ENCODE results near the gene SAFB. TPM values are rescaled to one million over a fixed set of nuclear protein-coding genes. Genes with fewer than 3 reads are reported as not detected.
A peak's percentile ranks its signal among the peaks of the same experiment; 100 is the strongest.

Gene SAFB
- 110 TPM for polyA plus RNA-seq

GRCh38 chr19:5622465-5623396 lies at the start of gene SAFB, which contains the start of gene SAFB2:
Gene SAFB, plus strand, starts transcription at chr19:5623083. Its CDS starts 123 bp downstream, at chr19:5623206.
Gene SAFB2, minus strand, starts transcription at chr19:5622776. Its CDS starts 61 bp downstream, at chr19:5622715.
- peak within 1 kb of the TSS; percentile 98 to 100 (median 100) for H3K4me3 Mint-ChIP-seq
- H3K27ac Mint-ChIP-seq, result peak within 1 kb of the TSS; percentile 99 to 100 (median 99)
- no peaks in the 10 kb centered on the region for H3K9me3 Mint-ChIP-seq
- no peaks in the 10 kb centered on the region for H3K27me3 Mint-ChIP-seq
- peaks cover 5% of the 10 kb centered on the region for H3K36me3 Mint-ChIP-seq
- peaks cover 45 to 52% (median 52%) of the 10 kb centered on the region in 3 donors for H3K4me1 Mint-ChIP-seq

- Mint-ChIP-seq H3K27ac (no peak overlapping the region), H3K36me3 (peaks cover 5% of the 10 kb centered on the region), H3K4me1 (peaks cover 3 to 4% (median 3%) of the 10 kb centered on the region in 3 donors), H3K4me3 (no peak overlapping the region), H3K9me3 (peaks cover 0 to 3% (median 0%) of the 10 kb centered on the region in 3 donors), H3K27me3 (no peaks in the 10 kb centered on the region)
These were observed 47.3 kb upstream of the SAFB start for GRCh38 chr19:5575590-5575989.

- Mint-ChIP-seq H3K27ac (no peak overlapping the region), H3K36me3 (no peaks in the 10 kb centered on the region), H3K9me3 (no peaks in the 10 kb centered on the region), H3K27me3 (no peaks in the 10 kb centered on the region), H3K4me1 (peaks cover 3 to 4% (median 3%) of the 10 kb centered on the region in 3 donors), H3K4me3 (no peak overlapping the region)
These were observed 44.6 kb upstream of the SAFB start for GRCh38 chr19:5578097-5578846.

- Mint-ChIP-seq H3K4me1 (peaks cover 3 to 4% (median 3%) of the 10 kb centered on the region in 3 donors), H3K27me3 (no peaks in the 10 kb centered on the region), H3K4me3 (no peak overlapping the region), H3K27ac (no peak overlapping the region), H3K36me3 (no peaks in the 10 kb centered on the region), H3K9me3 (no peaks in the 10 kb centered on the region)
These were observed 43.6 kb upstream of the SAFB start for GRCh38 chr19:5579286-5579685.

GRCh38 chr19:5579697-5580096 lies 43.2 kb upstream of the SAFB start:
- H3K27me3 Mint-ChIP-seq, result no peaks in the 10 kb centered on the region
- peaks cover 3 to 4% (median 3%) of the 10 kb centered on the region in 3 donors for H3K4me1 Mint-ChIP-seq
- no peaks in the 10 kb centered on the region for H3K36me3 Mint-ChIP-seq
- no peaks in the 10 kb centered on the region for H3K9me3 Mint-ChIP-seq
- no peak overlapping the region for H3K4me3 Mint-ChIP-seq
- no peak overlapping the region for H3K27ac Mint-ChIP-seq

- no peak overlapping the region for H3K27ac Mint-ChIP-seq
- H3K4me1 Mint-ChIP-seq, result peaks cover 3 to 4% (median 3%) of the 10 kb centered on the region in 3 donors
- H3K9me3 Mint-ChIP-seq, result no peaks in the 10 kb centered on the region
- no peaks in the 10 kb centered on the region for H3K27me3 Mint-ChIP-seq
- no peaks in the 10 kb centered on the region for H3K36me3 Mint-ChIP-seq
- no peak overlapping the region for H3K4me3 Mint-ChIP-seq
These were observed 42.7 kb upstream of the SAFB start for GRCh38 chr19:5580161-5580571.

GRCh38 chr19:5585461-5586299 lies 37.2 kb upstream of the SAFB start:
- Mint-ChIP-seq H3K4me3 (no peak overlapping the region), H3K4me1 (peaks cover 0 to 3% (median 0%) of the 10 kb centered on the region in 3 donors), H3K27me3 (no peaks in the 10 kb centered on the region), H3K36me3 (no peaks in the 10 kb centered on the region), H3K9me3 (no peaks in the 10 kb centered on the region), H3K27ac (peak overlapping the region in 1 of 3 donors; percentile 63)

- peaks cover 0 to 3% (median 0%) of the 10 kb centered on the region in 3 donors for H3K4me1 Mint-ChIP-seq
- no peaks in the 10 kb centered on the region for H3K9me3 Mint-ChIP-seq
- H3K27me3 Mint-ChIP-seq, result no peaks in the 10 kb centered on the region
- no peaks in the 10 kb centered on the region for H3K36me3 Mint-ChIP-seq
- no peak overlapping the region for H3K27ac Mint-ChIP-seq
- no peak overlapping the region for H3K4me3 Mint-ChIP-seq
These were observed 36.4 kb upstream of the SAFB start for GRCh38 chr19:5586300-5587070.

- H3K36me3 Mint-ChIP-seq, result no peaks in the 10 kb centered on the region
- H3K9me3 Mint-ChIP-seq, result no peaks in the 10 kb centered on the region
- H3K4me3 Mint-ChIP-seq, result no peak overlapping the region
- no peaks in the 10 kb centered on the region for H3K27me3 Mint-ChIP-seq
- H3K27ac Mint-ChIP-seq, result no peak overlapping the region
- peaks cover 0 to 3% (median 0%) of the 10 kb centered on the region in 3 donors for H3K4me1 Mint-ChIP-seq
These were observed 35.8 kb upstream of the SAFB start for GRCh38 chr19:5587071-5587455.

GRCh38 chr19:5587661-5588060 lies 35.2 kb upstream of the SAFB start:
- H3K27ac Mint-ChIP-seq, result no peak overlapping the region
- H3K9me3 Mint-ChIP-seq, result no peaks in the 10 kb centered on the region
- no peaks in the 10 kb centered on the region for H3K27me3 Mint-ChIP-seq
- no peak overlapping the region for H3K4me3 Mint-ChIP-seq
- peaks cover 0 to 3% (median 0%) of the 10 kb centered on the region in 3 donors for H3K4me1 Mint-ChIP-seq
- no peaks in the 10 kb centered on the region for H3K36me3 Mint-ChIP-seq

GRCh38 chr19:5588441-5588840 lies 34.4 kb upstream of the SAFB start:
- no peak overlapping the region for H3K27ac Mint-ChIP-seq
- no peak overlapping the region for H3K4me3 Mint-ChIP-seq
- peaks cover 2% of the 10 kb centered on the region for H3K36me3 Mint-ChIP-seq
- H3K4me1 Mint-ChIP-seq, result peaks cover 0 to 3% (median 0%) of the 10 kb centered on the region in 3 donors
- no peaks in the 10 kb centered on the region for H3K9me3 Mint-ChIP-seq
- no peaks in the 10 kb centered on the region for H3K27me3 Mint-ChIP-seq

- Mint-ChIP-seq H3K27me3 (no peaks in the 10 kb centered on the region), H3K27ac (peak overlapping the region in 1 of 3 donors; percentile 32), H3K4me3 (no peak overlapping the region), H3K36me3 (peaks cover 2% of the 10 kb centered on the region), H3K9me3 (no peaks in the 10 kb centered on the region), H3K4me1 (peaks cover 0 to 3% (median 0%) of the 10 kb centered on the region in 3 donors)
These were observed 33.8 kb upstream of the SAFB start for GRCh38 chr19:5588906-5589676.

GRCh38 chr19:5590151-5590864 lies 32.6 kb upstream of the SAFB start:
- Mint-ChIP-seq H3K27me3 (no peaks in the 10 kb centered on the region), H3K9me3 (no peaks in the 10 kb centered on the region), H3K27ac (no peak overlapping the region), H3K4me3 (no peak overlapping the region), H3K36me3 (peaks cover 2% of the 10 kb centered on the region), H3K4me1 (peaks cover 0 to 3% (median 0%) of the 10 kb centered on the region in 3 donors)

Data from IgD-negative memory B cell (primary cell).